Naive thymus-derived CD4-positive, alpha-beta T cell (primary cell): ENCODE results near the gene PLCB3. TPM values are rescaled to one million over a fixed set of nuclear protein-coding genes. Genes with fewer than 3 reads are reported as not detected.

Source experiments
- ATAC-seq: fragments of 150-1000 bp; cut with Tn5 transposase; 2 replicates; pipeline ENCODE4 v1.10.0; 2021; ENCODE audit warnings: mild to moderate bottlenecking, moderate library complexity
- CTCF ChIA-PET: fragments of 350-600 bp; sonication (Branson Sonifier 250); formaldehyde crosslinking; loops from one replicate; lab custom pipeline; 2021; ENCODE audit warnings: antibody characterized with exemption; lab: Charles Lee
- POLR2A ChIA-PET: fragments of 350-600 bp; sonication (Branson Sonifier 250); formaldehyde crosslinking; loops from one replicate; lab custom pipeline; 2021; ENCODE audit warnings: antibody characterized with exemption, inconsistent platforms; lab: Charles Lee
- DNase-seq, 9 donors: peaks; one replicate each; pipeline versions ENCODE4 v3.0.0 to v3.0.0-alpha.2; 2020 to 2022; ENCODE audit warnings: mixed read lengths in 1 of 9
- H3K27ac ChIP-seq: one replicate; pipeline ENCODE4 v1.7.0; 2013; ENCODE audit warnings: mild to moderate bottlenecking, low read depth, low read length, moderate library complexity
- H3K27me3 ChIP-seq, 2 donors: one replicate each; pipeline ENCODE4 v1.7.0; 2013; ENCODE audit warnings: low read length in 2 of 2, mild to moderate bottlenecking in 2 of 2, moderate library complexity in 2 of 2; ENCODE audit not compliant: control insufficient read depth in 2 of 2, insufficient read depth in 2 of 2
- H3K36me3 ChIP-seq, 3 experiments: 1 replicate in 2 of 3; 2 replicates in 1 of 3; pipeline ENCODE4 v1.7.0; 2013; ENCODE audit warnings: low read length in 3 of 3, mild to moderate bottlenecking in 3 of 3, moderate library complexity in 1 of 3; ENCODE audit not compliant: insufficient read depth in 3 of 3, control insufficient read depth in 2 of 3
- H3K4me1 ChIP-seq, 2 donors: one replicate each; pipeline ENCODE4 v1.7.0; 2013; ENCODE audit warnings: low read length in 2 of 2, mild to moderate bottlenecking in 2 of 2, moderate library complexity in 1 of 2; ENCODE audit not compliant: control insufficient read depth in 2 of 2, insufficient read depth in 2 of 2
- H3K4me3 ChIP-seq: 2 replicates; pipeline ENCODE4 v1.7.0; 2013; ENCODE audit warnings: mild to moderate bottlenecking, low read length
- H3K9me3 ChIP-seq, 3 experiments: 1 replicate in 2 of 3; 2 replicates in 1 of 3; pipeline ENCODE4 v1.7.0; 2013; ENCODE audit warnings: low read length in 3 of 3; ENCODE audit not compliant: control insufficient read depth in 2 of 3
- H3K27ac Mint-ChIP-seq, 9 donors: one replicate each; pipeline ENCODE4 v1.8.0; 2020 to 2022; ENCODE audit warnings: mixed read lengths in 9 of 9, mild to moderate bottlenecking in 8 of 9, moderate library complexity in 5 of 9, inconsistent platforms in 2 of 9
- H3K27me3 Mint-ChIP-seq, 5 donors: one replicate each; pipeline ENCODE4 v1.8.0; 2021 to 2022; ENCODE audit warnings: mixed read lengths in 5 of 5, mild to moderate bottlenecking in 1 of 5
- H3K36me3 Mint-ChIP-seq, 5 donors: one replicate each; pipeline ENCODE4 v1.8.0; 2020 to 2022; ENCODE audit warnings: mixed read lengths in 5 of 5, mild to moderate bottlenecking in 3 of 5, inconsistent platforms in 1 of 5
- H3K4me1 Mint-ChIP-seq, 7 donors: one replicate each; pipeline ENCODE4 v1.8.0; 2020 to 2022; ENCODE audit warnings: mixed read lengths in 7 of 7, mild to moderate bottlenecking in 3 of 7, inconsistent platforms in 1 of 7
- H3K4me3 Mint-ChIP-seq, 10 donors: one replicate each; pipeline ENCODE4 v1.8.0; 2020 to 2022; ENCODE audit warnings: mild to moderate bottlenecking in 10 of 10, mixed read lengths in 10 of 10, moderate library complexity in 6 of 10, inconsistent platforms in 2 of 10
- H3K9me3 Mint-ChIP-seq, 11 donors: one replicate each; pipeline ENCODE4 v1.8.0; 2020 to 2022; ENCODE audit warnings: mixed read lengths in 11 of 11, mild to moderate bottlenecking in 4 of 11, inconsistent platforms in 1 of 11, moderate library complexity in 1 of 11
- intact Hi-C, 2 donors: fragments of 100-400 bp; cut with micrococcal nuclease; formaldehyde crosslinking; loops; one replicate each; pipeline ENCODE4 v1.15.1; 2023
- polyA plus RNA-seq, 2 donors: library from polyadenylated mRNA; unstranded; fragments of 300-500 nt; fragmentation: Illumina TruSeq; gene quantifications; one replicate each; pipeline ENCODE4 v1.2.3, GENCODE V29; 2021
- total RNA-seq, 6 experiments: library from RNA in 5 of 6; stranded (reverse) in 5 of 6; gene quantifications; 1 replicate in 5 of 6; 2 replicates in 1 of 6; pipeline ENCODE4 v1.2.3 and lab custom pipeline; 2021 to 2026

PLCB3 gene
- total and polyA plus RNA-seq, 7 experiments from 2014 or later: 0.19 to 12.1 (median 7.1) TPM

GRCh38 chr11:64276653-64277431 is 25.5 kb downstream of the PLCB3 start:
- H3K9me3 Mint-ChIP-seq: peaks cover 0 to 3% (median 0%) of the 10 kb centered on the region in 11 donors
- DNase-seq (no peak), ATAC-seq (no peak)
- peaks cover 0 to 12% (median 5%) of the 10 kb centered on the region in 7 donors for H3K4me1 Mint-ChIP-seq
- H3K4me1 ChIP-seq: no peaks in the 10 kb centered on the region
- H3K27me3 ChIP-seq: no peaks in the 10 kb centered on the region
- POLR2A ChIA-PET: interaction anchor here (0.6 kb wide), 1 partner anchor 1679 kb away, joined by 3 read pairs; no protein-coding TSS in a partner anchor
- H3K9me3 ChIP-seq: no peaks in the 10 kb centered on the region
- H3K27ac ChIP-seq: no peak overlapping the region
- peaks cover 0 to 11% (median 5%) of the 10 kb centered on the region in 5 donors for H3K36me3 Mint-ChIP-seq
- no peak overlapping the region for H3K4me3 Mint-ChIP-seq
- intact Hi-C loops: no loop called here
- peaks cover 0 to 21% (median 0%) of the 10 kb centered on the region in 3 experiments for H3K36me3 ChIP-seq
- no peaks in the 10 kb centered on the region for H3K27me3 Mint-ChIP-seq
- no peak overlapping the region for H3K4me3 ChIP-seq
- no peak overlapping the region for H3K27ac Mint-ChIP-seq
- CTCF ChIA-PET: interaction anchor here (1.4 to 1.5 kb wide), 2 partner anchors 24 to 72 kb away, joined by 3 read pairs; no protein-coding TSS in a partner anchor

DNA sequence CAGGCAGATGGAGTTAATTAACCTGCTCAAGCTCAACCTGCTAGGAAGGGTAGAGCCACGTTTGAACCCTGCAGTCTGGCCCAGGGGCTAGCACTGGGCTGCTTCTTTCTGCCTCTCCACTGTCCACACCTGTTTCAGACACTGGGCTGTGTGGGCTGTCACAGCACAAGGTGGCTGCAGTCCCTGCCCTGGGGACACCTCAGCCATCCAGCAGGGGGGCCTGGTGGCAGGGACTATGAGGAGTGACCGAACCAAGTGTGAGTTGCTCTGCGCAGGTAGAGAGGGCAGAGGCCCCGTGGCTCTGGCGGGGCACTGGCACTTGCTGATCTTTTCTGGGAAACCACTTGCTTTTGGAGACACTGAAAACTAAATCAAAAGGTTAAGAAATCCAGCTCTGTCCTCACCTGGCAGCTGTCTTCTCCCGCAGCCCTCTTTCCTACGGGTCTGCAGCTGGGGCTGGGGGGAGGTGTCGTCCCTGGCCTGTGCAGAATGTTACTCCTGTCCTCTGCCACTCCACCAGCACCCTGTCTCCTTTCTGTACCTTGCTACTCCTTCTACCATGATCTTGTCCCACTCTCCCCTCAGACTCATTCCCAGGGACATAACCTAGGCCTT is 27.4 kb downstream of the PLCB3 start:
- no peak for ATAC-seq
- Histone ChIP-seq H3K27ac (no peak overlapping the region), H3K4me3 (no peak overlapping the region), H3K9me3 (no peaks in the 10 kb centered on the region), H3K27me3 (no peaks in the 10 kb centered on the region), H3K36me3 (peaks cover 0 to 26% (median 0%) of the 10 kb centered on the region in 3 experiments), H3K4me1 (peaks cover 1 to 6% of the 10 kb centered on the region in 2 donors)
- peaks cover 0 to 13% (median 8%) of the 10 kb centered on the region in 7 donors for H3K4me1 Mint-ChIP-seq
- CTCF ChIA-PET: interaction anchor here (1.4 to 1.6 kb wide), 2 partner anchors 22 to 74 kb away, joined by 3 to 4 read pairs; partner anchors contain the start of gene CATSPERZ
- no peak overlapping the region for H3K27ac Mint-ChIP-seq
- peaks cover 0 to 11% (median 5%) of the 10 kb centered on the region in 5 donors for H3K36me3 Mint-ChIP-seq
- DNase-seq: no peak
- intact Hi-C loops: no loop called here
- POLR2A ChIA-PET: interaction anchor here (7.1 kb wide), 1 partner anchor 7 kb away, joined by 104 read pairs; no protein-coding TSS in a partner anchor
- H3K9me3 Mint-ChIP-seq: peaks cover 0 to 2% (median 0%) of the 10 kb centered on the region in 11 donors
- H3K4me3 Mint-ChIP-seq: peak overlapping the region in 1 of 10 donors; percentile 51
- H3K27me3 Mint-ChIP-seq: no peaks in the 10 kb centered on the region

DNA sequence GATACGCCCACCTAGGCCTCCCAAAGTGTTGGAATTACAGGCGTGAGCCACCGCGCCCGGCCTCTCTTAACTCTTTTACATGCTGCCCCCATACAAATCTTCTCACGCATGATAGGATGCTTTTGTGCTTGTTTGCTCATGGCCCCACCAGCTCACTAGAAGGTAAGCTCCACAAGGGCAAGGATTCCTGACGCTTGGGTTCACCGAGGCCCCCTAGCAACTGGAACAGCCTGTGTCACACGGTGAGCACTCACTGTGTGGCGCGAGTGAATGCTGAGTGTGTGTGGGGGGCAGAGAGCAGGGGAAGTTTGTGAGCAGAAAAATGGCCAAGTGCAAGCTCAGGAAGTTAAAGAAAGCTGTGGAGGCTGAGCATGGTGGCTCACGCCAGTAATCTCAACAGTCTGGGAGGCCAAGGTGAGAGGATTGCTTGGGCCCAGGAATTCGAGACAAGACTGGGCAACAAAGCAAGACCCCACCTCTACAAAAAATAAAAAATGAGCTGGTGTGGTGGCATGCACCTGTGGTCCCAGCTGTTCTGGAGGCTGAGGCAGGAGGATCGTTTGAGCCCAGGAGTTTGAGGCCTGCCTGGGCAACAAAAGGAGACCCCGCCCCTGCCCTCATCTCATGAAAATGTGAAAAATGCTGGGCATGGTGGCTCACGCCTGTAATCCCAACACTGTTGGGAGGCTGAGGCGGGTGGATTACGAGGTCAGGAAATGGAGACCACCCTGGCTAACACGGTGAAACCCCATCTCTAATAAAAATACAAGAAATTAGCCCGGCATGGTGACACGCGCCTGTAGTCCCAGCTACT is 30.8 kb downstream of the PLCB3 start:
- H3K4me3 Mint-ChIP-seq: peak overlapping the region in 4 of 10 donors; percentile 5 to 33 (median 18)
- H3K4me1 Mint-ChIP-seq: peaks cover 8 to 28% (median 18%) of the 10 kb centered on the region in 7 donors
- H3K36me3 Mint-ChIP-seq: peaks cover 0 to 11% (median 5%) of the 10 kb centered on the region in 5 donors
- no peaks in the 10 kb centered on the region for H3K9me3 Mint-ChIP-seq
- Histone ChIP-seq H3K27me3 (no peaks in the 10 kb centered on the region), H3K9me3 (no peaks in the 10 kb centered on the region), H3K4me3 (no peak overlapping the region), H3K4me1 (peaks cover 11 to 17% of the 10 kb centered on the region in 2 donors), H3K27ac (no peak overlapping the region), H3K36me3 (peaks cover 0 to 16% (median 0%) of the 10 kb centered on the region in 3 experiments)
- intact Hi-C loops: no loop called here
- ATAC-seq: no peak
- DNase-seq: no peak
- ChIA-PET CTCF (interaction anchor here (0.7 to 2.1 kb wide), 4 partner anchors 10 to 1674 kb away, joined by 3 to 7 read pairs (median 4); no protein-coding TSS in a partner anchor), POLR2A (interaction anchor here (1.5 to 7.1 kb wide), 2 partner anchors 11 to 53 kb away, joined by 3 to 104 read pairs; no protein-coding TSS in a partner anchor)
- peak overlapping the region in 2 of 9 donors; percentile 61 to 77 for H3K27ac Mint-ChIP-seq
- H3K27me3 Mint-ChIP-seq: no peaks in the 10 kb centered on the region

- intact Hi-C loops: no loop called here
- Histone ChIP-seq H3K4me3 (no peak overlapping the region), H3K4me1 (peaks cover 11 to 17% of the 10 kb centered on the region in 2 donors), H3K27ac (no peak overlapping the region), H3K36me3 (peaks cover 0 to 15% (median 0%) of the 10 kb centered on the region in 3 experiments), H3K9me3 (no peaks in the 10 kb centered on the region), H3K27me3 (no peaks in the 10 kb centered on the region)
- Mint-ChIP-seq H3K27me3 (no peaks in the 10 kb centered on the region), H3K36me3 (peaks cover 0 to 11% (median 5%) of the 10 kb centered on the region in 5 donors), H3K27ac (peak overlapping the region in 8 of 9 donors; percentile 12 to 95 (median 72)), H3K4me3 (peak overlapping the region in 8 of 10 donors; percentile 43 to 91 (median 76)), H3K9me3 (no peaks in the 10 kb centered on the region), H3K4me1 (peaks cover 8 to 28% (median 18%) of the 10 kb centered on the region in 7 donors)
- DNase-seq (no peak), ATAC-seq (no peak)
- POLR2A ChIA-PET: interaction anchor here (0.6 to 7.1 kb wide), 5 partner anchors 12 to 77 kb away, joined by 3 to 104 read pairs (median 4); partner anchors contain the start of genes DNAJC4 and FERMT3
- CTCF ChIA-PET: interaction anchor here (2.1 kb wide), 1 partner anchor 21 kb away, joined by 6 read pairs; no protein-coding TSS in a partner anchor
These were observed 31.8 kb downstream of the PLCB3 start for GRCh38 chr11:64283092-64283491.

GRCh38 chr11:64284048-64284961 is 33.0 kb downstream of the PLCB3 start, which contains the start of gene BAD:
BAD (minus strand) TSS chr11:64284665; CDS start chr11:64284368, 297 bp downstream.
- Mint-ChIP-seq H3K36me3 (peaks cover 0 to 6% (median 0%) of the 10 kb centered on the region in 5 donors), H3K4me1 (peaks cover 8 to 25% (median 18%) of the 10 kb centered on the region in 7 donors), H3K27ac (peak within 1 kb of the TSS; percentile 81 to 98 (median 95)), H3K4me3 (peak within 1 kb of the TSS; percentile 84 to 93 (median 89)), H3K9me3 (no peaks in the 10 kb centered on the region), H3K27me3 (no peaks in the 10 kb centered on the region)
- H3K36me3 ChIP-seq: peaks cover 0 to 6% (median 0%) of the 10 kb centered on the region in 3 experiments
- ChIA-PET CTCF (interaction anchor here (1.2 to 2.0 kb wide), 5 partner anchors 13 to 80 kb away, joined by 3 to 15 read pairs (median 4); partner anchors contain the start of gene PRDX5), POLR2A (interaction anchor here (0.6 to 7.1 kb wide), 19 partner anchors 9 to 1443 kb away, joined by 3 to 104 read pairs (median 5); partner anchors contain the start of genes CATSPERZ, DNAJC4, FERMT3 and PPP1R14B)
- peaks cover 11 to 17% of the 10 kb centered on the region in 2 donors for H3K4me1 ChIP-seq
- ATAC-seq (peak; percentile 87), DNase-seq (peak; percentile 77 to 92 (median 87))
- peak within 1 kb of the TSS; percentile 99 for H3K27ac ChIP-seq
- peak within 1 kb of the TSS; percentile 100 for H3K4me3 ChIP-seq
- intact Hi-C loops: loop anchor here in 1 of 2 donors (2.0 kb wide), 1 partner anchor 44 kb away; the partner anchor contains the start of gene FKBP2
- H3K9me3 ChIP-seq: no peaks in the 10 kb centered on the region
- H3K27me3 ChIP-seq: no peaks in the 10 kb centered on the region
